Smooth muscle cell (in vitro differentiated cells): Measurements from ENCODE around the gene JAML. TPM values are rescaled to one million over a fixed set of nuclear protein-coding genes. Genes with fewer than 3 reads are reported as not detected.
A peak's percentile ranks its signal among the peaks of the same experiment; 100 is the strongest.

Experiments
- DNase-seq: peaks from one replicate; lab custom pipeline; 2025; ENCODE audit not compliant: unreplicated experiment; lab: John Stamatoyannopoulos, UW
- H2AFZ ChIP-seq: fragments of 200-600 bp; sonication (generic); 2 replicates; pipeline ENCODE4 v1.6.0; 2016; ENCODE audit warnings: antibody characterized with exemption, low read depth, mild to moderate bottlenecking
- H3F3A ChIP-seq: fragments of 200-600 bp; sonication (generic); 2 replicates; pipeline ENCODE4 v1.6.0; 2017; ENCODE audit warnings: antibody characterized with exemption, low read depth
- H3K27ac ChIP-seq: fragments of 200-600 bp; sonication (generic); 2 replicates; pipeline ENCODE4 v1.5.1; 2016; ENCODE audit warnings: low read depth, mild to moderate bottlenecking
- H3K27me3 ChIP-seq: fragments of 200-600 bp; sonication (generic); 2 replicates; pipeline ENCODE4 v1.6.1; 2016; ENCODE audit warnings: low read depth, mild to moderate bottlenecking
- H3K36me3 ChIP-seq: fragments of 200-600 bp; sonication (generic); 2 replicates; pipeline ENCODE4 v1.5.1; 2016; ENCODE audit warnings: low read depth
- H3K4me1 ChIP-seq: fragments of 200-600 bp; sonication (generic); 2 replicates; pipeline ENCODE4 v1.5.1; 2016; ENCODE audit warnings: low read depth
- H3K4me2 ChIP-seq: fragments of 200-600 bp; sonication (generic); 2 replicates; pipeline ENCODE4 v1.6.0; 2016; ENCODE audit warnings: mild to moderate bottlenecking
- H3K4me3 ChIP-seq: fragments of 200-600 bp; sonication (generic); 2 replicates; pipeline ENCODE4 v1.5.1; 2016; ENCODE audit warnings: mild to moderate bottlenecking
- H3K79me2 ChIP-seq: fragments of 200-600 bp; sonication (generic); 2 replicates; pipeline ENCODE4 v1.6.0; 2016; ENCODE audit warnings: low read depth, mild to moderate bottlenecking
- H3K9ac ChIP-seq: fragments of 200-600 bp; sonication (generic); 2 replicates; pipeline ENCODE4 v1.6.0; 2016; ENCODE audit warnings: low read depth
- H3K9me3 ChIP-seq: fragments of 200-600 bp; sonication (generic); replicated peaks from 2 replicates; pipeline ENCODE4 v1.5.1; 2016; ENCODE audit warnings: low read depth
- H4K20me1 ChIP-seq: fragments of 200-600 bp; sonication (generic); 2 replicates; pipeline ENCODE4 v1.6.0; 2016; ENCODE audit warnings: low read depth
- WGBS: methylation state at CpG from one replicate; pipeline ENCODE4 v1.1.7; 2016; ENCODE audit warnings: low lambda C conversion rate; 5-methylcytosine and 5-hydroxymethylcytosine counted together
- polyA plus RNA-seq: library from polyadenylated mRNA; unstranded; fragments of >200 nt; fragmentation: Nextera tagmentation; extraction: Ambion mirVana; gene quantifications from 2 replicates; pipeline ENCODE4 v1.2.1, GENCODE V29; 2016
- total RNA-seq: library from RNA; depleted of rRNA; stranded (reverse); fragments of >200 nt; gene quantifications from 2 replicates; pipeline ENCODE4 v1.2.3, GENCODE V29; 2014
- TF ChIP-seq, protein P1 (sequence below): fragments of 200-600 bp; sonication (generic); IDR thresholded peaks from 2 replicates; pipeline ENCODE4 v1.5.1; 2017; ENCODE audit warnings: borderline replicate concordance, mild to moderate bottlenecking, antibody characterized with exemption; ENCODE audit not compliant: insufficient read depth, poor library complexity, severe bottlenecking

JAML gene
- total and polyA plus RNA-seq, 2 experiments from 2014 or later: not detected

DNA sequence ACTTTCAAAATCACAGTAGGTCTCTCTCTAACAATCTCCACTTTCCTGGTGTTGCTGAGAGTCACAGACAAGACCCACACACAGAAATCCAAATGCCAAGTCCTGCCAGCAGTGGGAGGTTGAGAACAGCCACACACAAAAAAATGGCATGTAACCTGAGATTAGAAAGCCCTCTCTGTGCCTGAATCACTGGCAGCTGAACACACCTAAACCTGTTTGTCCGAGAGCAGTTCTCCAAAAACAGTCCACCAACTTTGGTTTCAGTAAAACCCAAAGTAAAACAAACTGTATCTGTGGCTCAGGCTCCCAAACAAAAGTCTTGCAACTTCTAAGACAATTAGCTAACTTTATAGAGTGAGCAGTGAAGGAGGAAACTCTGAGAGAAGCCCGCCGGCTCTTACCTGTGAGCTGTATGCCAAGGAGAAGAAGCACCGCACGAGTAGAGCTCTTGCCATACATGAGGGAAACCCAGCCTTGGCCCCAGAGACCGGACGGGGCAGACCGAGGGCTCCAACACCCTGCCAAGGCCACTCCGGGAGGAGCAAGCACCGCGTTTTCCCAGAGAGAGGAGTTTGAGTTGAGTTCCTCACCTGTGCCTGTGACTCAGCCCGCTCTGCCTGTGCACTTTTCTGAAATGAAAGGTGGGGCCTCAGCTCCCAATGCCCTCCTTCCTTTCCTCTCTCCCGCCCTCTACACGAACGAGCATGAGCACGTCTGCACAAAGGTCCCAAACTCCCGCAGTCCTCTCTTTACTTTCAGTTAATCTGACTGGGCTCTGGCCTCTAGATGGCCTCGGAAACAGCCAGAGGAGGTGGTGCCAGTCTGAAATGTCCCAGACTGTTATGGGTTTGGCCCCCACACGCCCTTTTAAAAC, 39.1 kb upstream of the JAML start, which contains the start of gene MPZL2:
MPZL2 (minus strand) TSS at position 603 of the 874 bp plus-strand sequence; CDS start at position 459, 144 bp downstream.
- peak within 1 kb of the TSS; percentile 79 for H2AFZ ChIP-seq
- no peaks in the 10 kb centered on the region for H3K9me3 ChIP-seq
- WGBS: 11% methylated on average over 19 of the region's 19 CpGs
- H3K27me3 ChIP-seq: peaks cover 77% of the 10 kb centered on the region
- peak within 1 kb of the TSS; percentile 81 for H3K4me2 ChIP-seq
- no peaks in the 10 kb centered on the region for H4K20me1 ChIP-seq
- peaks cover 16% of the 10 kb centered on the region for H3K4me1 ChIP-seq
- TF ChIP-seq, protein P1, sequence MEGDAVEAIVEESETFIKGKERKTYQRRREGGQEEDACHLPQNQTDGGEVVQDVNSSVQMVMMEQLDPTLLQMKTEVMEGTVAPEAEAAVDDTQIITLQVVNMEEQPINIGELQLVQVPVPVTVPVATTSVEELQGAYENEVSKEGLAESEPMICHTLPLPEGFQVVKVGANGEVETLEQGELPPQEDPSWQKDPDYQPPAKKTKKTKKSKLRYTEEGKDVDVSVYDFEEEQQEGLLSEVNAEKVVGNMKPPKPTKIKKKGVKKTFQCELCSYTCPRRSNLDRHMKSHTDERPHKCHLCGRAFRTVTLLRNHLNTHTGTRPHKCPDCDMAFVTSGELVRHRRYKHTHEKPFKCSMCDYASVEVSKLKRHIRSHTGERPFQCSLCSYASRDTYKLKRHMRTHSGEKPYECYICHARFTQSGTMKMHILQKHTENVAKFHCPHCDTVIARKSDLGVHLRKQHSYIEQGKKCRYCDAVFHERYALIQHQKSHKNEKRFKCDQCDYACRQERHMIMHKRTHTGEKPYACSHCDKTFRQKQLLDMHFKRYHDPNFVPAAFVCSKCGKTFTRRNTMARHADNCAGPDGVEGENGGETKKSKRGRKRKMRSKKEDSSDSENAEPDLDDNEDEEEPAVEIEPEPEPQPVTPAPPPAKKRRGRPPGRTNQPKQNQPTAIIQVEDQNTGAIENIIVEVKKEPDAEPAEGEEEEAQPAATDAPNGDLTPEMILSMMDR: no peak
- H3F3A ChIP-seq: no peaks in the 10 kb centered on the region
- H3K4me3 ChIP-seq: peak within 1 kb of the TSS; percentile 55
- H3K36me3 ChIP-seq: no peaks in the 10 kb centered on the region
- no peaks in the 10 kb centered on the region for H3K79me2 ChIP-seq
- DNase-seq: no peak
- H3K9ac ChIP-seq: peak within 1 kb of the TSS; percentile 78
- peak within 1 kb of the TSS; percentile 65 for H3K27ac ChIP-seq

DNA sequence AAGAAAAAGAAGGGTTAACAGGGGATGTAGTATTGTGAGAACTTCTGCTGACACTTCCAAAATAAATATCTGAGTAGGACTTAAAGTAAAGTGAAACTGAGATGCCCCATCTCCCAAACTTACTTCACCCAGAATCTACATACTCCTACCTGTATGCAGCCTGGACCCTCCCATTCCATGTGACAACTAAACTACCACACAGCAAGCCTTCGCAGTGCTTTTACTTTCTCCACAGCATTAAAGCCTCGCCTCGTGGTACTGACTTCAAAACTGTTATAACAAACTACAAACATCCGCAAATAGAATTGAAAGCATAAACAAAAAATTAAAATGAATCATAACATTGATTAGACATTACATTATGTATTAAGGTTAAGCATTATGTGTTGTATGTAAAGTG, 38.3 kb upstream of the JAML start:
- Histone ChIP-seq H3K4me3 (peak overlapping the region; percentile 55), H2AFZ (no peak overlapping the region), H4K20me1 (no peaks in the 10 kb centered on the region), H3K4me2 (peak overlapping the region; percentile 81), H3K27ac (no peak overlapping the region), H3K4me1 (peaks cover 16% of the 10 kb centered on the region), H3K79me2 (no peaks in the 10 kb centered on the region), H3K27me3 (peaks cover 69% of the 10 kb centered on the region), H3K36me3 (no peaks in the 10 kb centered on the region), H3K9ac (peak overlapping the region; percentile 78), H3K9me3 (no peaks in the 10 kb centered on the region), H3F3A (no peaks in the 10 kb centered on the region)
- 90% methylated on average over 4 of the region's 4 CpGs for WGBS
- no peak for DNase-seq
- TF ChIP-seq, protein P1: no peak

DNA sequence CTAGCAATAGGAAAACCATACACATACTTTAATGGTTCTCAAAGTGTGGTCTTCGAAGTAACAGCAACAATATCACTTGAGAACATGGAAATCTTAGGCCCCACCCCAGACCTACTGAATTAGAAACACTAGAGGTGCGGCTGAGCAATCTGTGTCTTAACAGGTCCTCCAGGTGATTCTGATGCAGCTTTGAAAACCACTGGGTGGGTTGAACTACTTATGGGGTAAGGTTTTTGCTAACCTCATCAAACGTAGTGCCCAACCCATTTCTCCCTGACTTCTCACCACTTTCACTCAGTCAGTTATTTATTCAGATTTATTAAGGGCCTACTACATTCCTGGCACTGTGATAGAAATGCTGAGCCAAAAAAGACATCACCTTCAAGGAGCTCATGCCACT, 35.5 kb upstream of the JAML start:
- Histone ChIP-seq H4K20me1 (no peaks in the 10 kb centered on the region), H2AFZ (no peak overlapping the region), H3K4me1 (peaks cover 12% of the 10 kb centered on the region), H3K36me3 (no peaks in the 10 kb centered on the region), H3K79me2 (no peaks in the 10 kb centered on the region), H3K4me2 (no peak overlapping the region), H3K4me3 (no peak overlapping the region), H3K27ac (no peak overlapping the region), H3K27me3 (peaks cover 74% of the 10 kb centered on the region), H3K9me3 (no peaks in the 10 kb centered on the region), H3K9ac (no peak overlapping the region), H3F3A (no peaks in the 10 kb centered on the region)
- 91% methylated on average over 3 of the region's 3 CpGs for WGBS
- TF ChIP-seq, protein P1: no peak
- DNase-seq: no peak

DNA sequence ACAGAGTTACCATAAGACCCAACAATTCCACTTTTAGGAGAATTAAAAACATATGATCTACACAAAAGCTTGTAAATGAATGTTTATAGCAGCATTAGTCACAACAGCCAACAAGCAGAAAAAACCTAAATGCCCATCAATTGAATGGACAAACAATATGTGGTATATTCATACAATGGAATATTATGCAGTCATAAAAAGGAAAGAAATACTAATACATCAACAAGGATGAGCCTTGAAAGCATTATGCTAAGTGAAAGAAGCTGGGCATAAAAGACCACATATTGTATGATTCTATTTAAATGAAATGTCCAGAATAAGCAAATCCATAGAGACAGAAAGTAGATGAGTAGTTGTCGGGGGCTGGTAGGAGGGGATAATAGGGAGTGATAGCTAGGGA, 34.3 kb upstream of the JAML start:
- no peak overlapping the region for H3K27ac ChIP-seq
- H3K27me3 ChIP-seq: peaks cover 74% of the 10 kb centered on the region
- H3K9ac ChIP-seq: no peak overlapping the region
- WGBS: 100% methylated on average over 1 of the region's 1 CpG
- H2AFZ ChIP-seq: no peak overlapping the region
- no peaks in the 10 kb centered on the region for H3K36me3 ChIP-seq
- peaks cover 6% of the 10 kb centered on the region for H3K4me1 ChIP-seq
- no peak for DNase-seq
- TF ChIP-seq, protein P1: no peak
- H3K4me3 ChIP-seq: no peak overlapping the region
- no peaks in the 10 kb centered on the region for H3F3A ChIP-seq
- no peaks in the 10 kb centered on the region for H3K79me2 ChIP-seq
- no peaks in the 10 kb centered on the region for H4K20me1 ChIP-seq
- H3K9me3 ChIP-seq: no peaks in the 10 kb centered on the region
- H3K4me2 ChIP-seq: no peak overlapping the region
